ENCODE measurements around the gene PNPLA3. TPM values are rescaled to one million over a fixed set of nuclear protein-coding genes. Genes with fewer than 3 reads are reported as not detected.

PNPLA3 gene
- total RNA-seq, 1 experiment from 2014 or later: 17.5 TPM

DNA sequence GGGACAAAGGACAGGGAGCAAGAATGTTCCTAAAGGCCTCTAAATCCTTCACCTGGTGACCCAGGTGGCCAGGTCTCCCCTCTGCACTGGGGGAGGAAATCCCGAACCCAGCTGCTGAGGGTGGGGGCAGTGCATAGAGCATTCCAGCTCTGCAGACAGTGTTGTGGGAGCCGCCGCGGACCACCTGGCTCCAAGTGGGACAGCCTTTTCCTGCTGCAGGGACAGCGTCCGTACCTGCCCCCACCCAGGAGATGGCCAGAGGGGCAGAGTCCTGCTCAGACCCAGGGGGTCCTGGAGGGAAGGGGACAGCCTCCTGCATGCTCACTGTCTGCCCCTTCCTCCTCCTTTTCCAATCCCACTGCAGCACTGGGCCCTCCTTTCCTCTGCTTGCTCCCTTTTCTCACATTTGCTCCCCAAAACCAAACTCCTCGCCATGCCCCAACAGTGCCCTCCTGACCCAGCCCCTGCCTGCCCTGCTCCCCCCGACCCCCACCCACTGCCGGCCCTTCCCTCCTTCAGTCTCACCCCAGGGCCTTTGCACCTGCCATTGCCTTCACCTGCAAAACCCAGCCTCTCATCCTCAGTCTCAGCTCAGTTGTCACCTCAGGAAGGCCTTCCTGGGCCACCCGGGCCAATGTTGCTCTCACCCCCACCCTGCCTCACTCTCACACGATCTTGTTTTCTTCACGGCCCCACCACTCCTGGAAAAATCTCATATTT lies 44.6 kb upstream of the PNPLA3 start:
- H3K4me2 ChIP-seq (ENCODE audit: insufficient read depth, insufficient read length, low read length): no peak overlapping the region
- no peak overlapping the region for H2BK5ac ChIP-seq (ENCODE audit: insufficient read length, low read length)
- H3K4me3 Mint-ChIP-seq: no peak overlapping the region
- TF ChIP-seq, protein P1, sequence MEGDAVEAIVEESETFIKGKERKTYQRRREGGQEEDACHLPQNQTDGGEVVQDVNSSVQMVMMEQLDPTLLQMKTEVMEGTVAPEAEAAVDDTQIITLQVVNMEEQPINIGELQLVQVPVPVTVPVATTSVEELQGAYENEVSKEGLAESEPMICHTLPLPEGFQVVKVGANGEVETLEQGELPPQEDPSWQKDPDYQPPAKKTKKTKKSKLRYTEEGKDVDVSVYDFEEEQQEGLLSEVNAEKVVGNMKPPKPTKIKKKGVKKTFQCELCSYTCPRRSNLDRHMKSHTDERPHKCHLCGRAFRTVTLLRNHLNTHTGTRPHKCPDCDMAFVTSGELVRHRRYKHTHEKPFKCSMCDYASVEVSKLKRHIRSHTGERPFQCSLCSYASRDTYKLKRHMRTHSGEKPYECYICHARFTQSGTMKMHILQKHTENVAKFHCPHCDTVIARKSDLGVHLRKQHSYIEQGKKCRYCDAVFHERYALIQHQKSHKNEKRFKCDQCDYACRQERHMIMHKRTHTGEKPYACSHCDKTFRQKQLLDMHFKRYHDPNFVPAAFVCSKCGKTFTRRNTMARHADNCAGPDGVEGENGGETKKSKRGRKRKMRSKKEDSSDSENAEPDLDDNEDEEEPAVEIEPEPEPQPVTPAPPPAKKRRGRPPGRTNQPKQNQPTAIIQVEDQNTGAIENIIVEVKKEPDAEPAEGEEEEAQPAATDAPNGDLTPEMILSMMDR (conservative IDR thresholded peaks at IDR 0.05): no peak
- peaks cover 3 to 11% (median 4%) of the 10 kb centered on the region in 3 experiments; a peak in 5 of 7 replicates for H3K36me3 Mint-ChIP-seq (ENCODE audit: insufficient read depth in 1 of 3, low read depth in 3 of 3)
- H2BK20ac ChIP-seq (ENCODE audit: low read depth, low read length, poor library complexity, severe bottlenecking): no peak overlapping the region
- H3K18ac ChIP-seq (ENCODE audit: insufficient read length, low read depth, low read length): no peak overlapping the region
- no peak overlapping the region for H2AFZ ChIP-seq (ENCODE audit: low read length)
- no peak overlapping the region for H3K9ac ChIP-seq (ENCODE audit: extremely low read depth, insufficient read length, low read length)
- H3K23ac ChIP-seq (ENCODE audit: insufficient read length, low read depth, low read length): no peak overlapping the region
- no peaks in the 10 kb centered on the region for H3K79me2 ChIP-seq (ENCODE audit: insufficient read depth, low read length)
- no peak overlapping the region for H2BK15ac ChIP-seq (ENCODE audit: low read depth, low read length)
- H4K8ac ChIP-seq (replicated peaks; ENCODE audit: insufficient read length, low read depth, low read length): no peak overlapping the region
- no peak overlapping the region for H2BK12ac ChIP-seq (ENCODE audit: insufficient read length, low read depth, low read length)
- no peaks in the 10 kb centered on the region for H3K79me1 ChIP-seq (ENCODE audit: insufficient read depth, low read depth, low read length, poor library complexity, severe bottlenecking)
- H3K27me3 ChIP-seq (ENCODE audit: insufficient read depth, low read length): no peaks in the 10 kb centered on the region
- H3K56ac ChIP-seq (ENCODE audit: insufficient read length, low read depth, low read length): no peak overlapping the region
- no peak overlapping the region for H4K91ac ChIP-seq (ENCODE audit: insufficient read length, low read depth, low read length)
- H4K5ac ChIP-seq (ENCODE audit: insufficient read length, low read depth, low read length): no peak overlapping the region
- no peaks in the 10 kb centered on the region for H3K9me3 ChIP-seq (ENCODE audit: control insufficient read depth, low read depth, low read length)
- no peaks in the 10 kb centered on the region for H4K20me1 ChIP-seq (ENCODE audit: control insufficient read depth, insufficient read depth, insufficient read length)
- H3K4me1 ChIP-seq (ENCODE audit: insufficient read depth, low read length): no peaks in the 10 kb centered on the region
- peaks cover 3 to 10% of the 10 kb centered on the region in 2 experiments for H3K4me1 Mint-ChIP-seq
- H3K27ac ChIP-seq (ENCODE audit: insufficient read length, low read depth, low read length): no peak overlapping the region
- no CpG with 5 or more reads among the region's 12 CpGs for WGBS (ENCODE audit: extremely low coverage, insufficient read length, low lambda C conversion rate)
- no peak overlapping the region for H3K4ac ChIP-seq (ENCODE audit: low read depth, low read length)
- peaks cover 1% of the 10 kb centered on the region for H3K27me3 Mint-ChIP-seq (ENCODE audit: low read depth)
- H2AK5ac ChIP-seq (ENCODE audit: insufficient read length, low read length): no peak overlapping the region
- no peak overlapping the region for H2BK120ac ChIP-seq (ENCODE audit: low read depth, low read length, poor library complexity, severe bottlenecking)
- H3K14ac ChIP-seq (ENCODE audit: insufficient read depth, low read length): no peak overlapping the region; the same call in 1 of the 2 replicates
- H3T11ph ChIP-seq (ENCODE audit: low read length): no peak overlapping the region
- DNase-seq: no peak
- H3K27ac Mint-ChIP-seq: no peak overlapping the region
- peaks cover under 1 to 9% of the 10 kb centered on the region in 2 experiments; a peak in 4 of 5 replicates for H3K9me3 Mint-ChIP-seq
- H3K23me2 ChIP-seq (ENCODE audit: insufficient read length, low read depth, low read length, poor library complexity, severe bottlenecking): no peaks in the 10 kb centered on the region
